ENCODE results near the gene VEZT. TPM values are rescaled to one million over a fixed set of nuclear protein-coding genes. Genes with fewer than 3 reads are reported as not detected.
A peak's percentile ranks its signal among the peaks of the same experiment; 100 is the strongest.

VEZT gene
- polyA plus RNA-seq, 1 donor from 2014 or later, result 219 TPM

DNA sequence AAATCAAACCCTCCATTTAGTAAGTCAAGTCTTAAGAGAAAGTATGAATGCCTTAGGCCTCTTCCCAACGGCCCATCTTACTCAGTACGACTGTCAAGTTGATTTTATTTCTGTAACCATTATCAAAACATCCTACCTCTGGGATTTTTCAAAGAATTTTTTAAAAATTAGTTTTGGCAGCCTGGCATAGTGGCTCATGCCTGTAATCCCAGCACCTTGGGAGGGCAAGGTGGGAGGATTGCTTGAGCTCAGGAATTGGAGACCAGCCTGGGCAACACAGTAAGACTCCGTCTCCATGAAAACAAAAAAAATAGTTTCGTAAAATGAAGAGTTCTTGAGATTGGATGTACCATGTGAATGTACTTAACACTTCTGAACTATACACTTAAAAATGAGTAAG lies 4.5 kb upstream of the VEZT start:
- Histone ChIP-seq H3K9ac (ENCODE audit: low read length) (no peak overlapping the region), H3K79me2 (replicated peaks; ENCODE audit: insufficient read depth, low read length) (peaks cover 59% of the 10 kb centered on the region), H3K9me2 (ENCODE audit: insufficient read depth, low read length) (no peaks in the 10 kb centered on the region), H4K20me1 (ENCODE audit: insufficient read depth) (no peaks in the 10 kb centered on the region), H3K27me3 (ENCODE audit: insufficient read depth, low read depth, low read length) (no peaks in the 10 kb centered on the region), H3F3A (ENCODE audit: insufficient read depth, low read length, poor library complexity, severe bottlenecking) (no peaks in the 10 kb centered on the region), H3K4me3 (ENCODE audit: low read length) (no peak overlapping the region), H3K27ac (ENCODE audit: low read length) (no peak overlapping the region), H3K4me2 (ENCODE audit: low read length) (no peak overlapping the region), H3K36me3 (ENCODE audit: insufficient read depth, low read length) (no peaks in the 10 kb centered on the region), H3K9me3 (ENCODE audit: low read length) (no peaks in the 10 kb centered on the region), H2AFZ (ENCODE audit: low read depth, low read length) (no peak overlapping the region)
- no peak for TF ChIP-seq POLR2AphosphoS5 (IDR thresholded peaks at IDR 0.05)
- no peak for TF ChIP-seq EP300 (conservative IDR thresholded peaks at IDR 0.05; ENCODE audit: poor library complexity, severe bottlenecking)
- no peak for TF ChIP-seq MXI1 (conservative IDR thresholded peaks at IDR 0.05; ENCODE audit: poor library complexity, severe bottlenecking)
- TF ChIP-seq, protein P1, sequence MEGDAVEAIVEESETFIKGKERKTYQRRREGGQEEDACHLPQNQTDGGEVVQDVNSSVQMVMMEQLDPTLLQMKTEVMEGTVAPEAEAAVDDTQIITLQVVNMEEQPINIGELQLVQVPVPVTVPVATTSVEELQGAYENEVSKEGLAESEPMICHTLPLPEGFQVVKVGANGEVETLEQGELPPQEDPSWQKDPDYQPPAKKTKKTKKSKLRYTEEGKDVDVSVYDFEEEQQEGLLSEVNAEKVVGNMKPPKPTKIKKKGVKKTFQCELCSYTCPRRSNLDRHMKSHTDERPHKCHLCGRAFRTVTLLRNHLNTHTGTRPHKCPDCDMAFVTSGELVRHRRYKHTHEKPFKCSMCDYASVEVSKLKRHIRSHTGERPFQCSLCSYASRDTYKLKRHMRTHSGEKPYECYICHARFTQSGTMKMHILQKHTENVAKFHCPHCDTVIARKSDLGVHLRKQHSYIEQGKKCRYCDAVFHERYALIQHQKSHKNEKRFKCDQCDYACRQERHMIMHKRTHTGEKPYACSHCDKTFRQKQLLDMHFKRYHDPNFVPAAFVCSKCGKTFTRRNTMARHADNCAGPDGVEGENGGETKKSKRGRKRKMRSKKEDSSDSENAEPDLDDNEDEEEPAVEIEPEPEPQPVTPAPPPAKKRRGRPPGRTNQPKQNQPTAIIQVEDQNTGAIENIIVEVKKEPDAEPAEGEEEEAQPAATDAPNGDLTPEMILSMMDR (IDR thresholded peaks at IDR 0.05; ENCODE audit: poor library complexity, severe bottlenecking), result no peak
- TF ChIP-seq EZH2 (IDR thresholded peaks at IDR 0.05; ENCODE audit: borderline replicate concordance, insufficient read depth, low read length, poor library complexity, severe bottlenecking), result no peak
- TF ChIP-seq SMC3 (conservative IDR thresholded peaks at IDR 0.05; ENCODE audit: poor library complexity), result no peak
- TF ChIP-seq, protein P2, sequence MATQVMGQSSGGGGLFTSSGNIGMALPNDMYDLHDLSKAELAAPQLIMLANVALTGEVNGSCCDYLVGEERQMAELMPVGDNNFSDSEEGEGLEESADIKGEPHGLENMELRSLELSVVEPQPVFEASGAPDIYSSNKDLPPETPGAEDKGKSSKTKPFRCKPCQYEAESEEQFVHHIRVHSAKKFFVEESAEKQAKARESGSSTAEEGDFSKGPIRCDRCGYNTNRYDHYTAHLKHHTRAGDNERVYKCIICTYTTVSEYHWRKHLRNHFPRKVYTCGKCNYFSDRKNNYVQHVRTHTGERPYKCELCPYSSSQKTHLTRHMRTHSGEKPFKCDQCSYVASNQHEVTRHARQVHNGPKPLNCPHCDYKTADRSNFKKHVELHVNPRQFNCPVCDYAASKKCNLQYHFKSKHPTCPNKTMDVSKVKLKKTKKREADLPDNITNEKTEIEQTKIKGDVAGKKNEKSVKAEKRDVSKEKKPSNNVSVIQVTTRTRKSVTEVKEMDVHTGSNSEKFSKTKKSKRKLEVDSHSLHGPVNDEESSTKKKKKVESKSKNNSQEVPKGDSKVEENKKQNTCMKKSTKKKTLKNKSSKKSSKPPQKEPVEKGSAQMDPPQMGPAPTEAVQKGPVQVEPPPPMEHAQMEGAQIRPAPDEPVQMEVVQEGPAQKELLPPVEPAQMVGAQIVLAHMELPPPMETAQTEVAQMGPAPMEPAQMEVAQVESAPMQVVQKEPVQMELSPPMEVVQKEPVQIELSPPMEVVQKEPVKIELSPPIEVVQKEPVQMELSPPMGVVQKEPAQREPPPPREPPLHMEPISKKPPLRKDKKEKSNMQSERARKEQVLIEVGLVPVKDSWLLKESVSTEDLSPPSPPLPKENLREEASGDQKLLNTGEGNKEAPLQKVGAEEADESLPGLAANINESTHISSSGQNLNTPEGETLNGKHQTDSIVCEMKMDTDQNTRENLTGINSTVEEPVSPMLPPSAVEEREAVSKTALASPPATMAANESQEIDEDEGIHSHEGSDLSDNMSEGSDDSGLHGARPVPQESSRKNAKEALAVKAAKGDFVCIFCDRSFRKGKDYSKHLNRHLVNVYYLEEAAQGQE (IDR thresholded peaks at IDR 0.05; ENCODE audit: borderline replicate concordance), result no peak
- TF ChIP-seq RAD21 (conservative IDR thresholded peaks at IDR 0.05), result no peak
- TF ChIP-seq TAF1 (IDR thresholded peaks at IDR 0.05; ENCODE audit: low read depth), result no peak

GRCh38 chr12:95213928-95214327 lies 3.7 kb upstream of the VEZT start:
- Histone ChIP-seq H3K9me2 (ENCODE audit: insufficient read depth, low read length) (no peaks in the 10 kb centered on the region), H4K20me1 (ENCODE audit: insufficient read depth) (no peaks in the 10 kb centered on the region), H3K4me3 (ENCODE audit: low read length) (peak overlapping the region; percentile 31), H3K79me2 (replicated peaks; ENCODE audit: insufficient read depth, low read length) (peaks cover 59% of the 10 kb centered on the region), H2AFZ (ENCODE audit: low read depth, low read length) (no peak overlapping the region), H3F3A (ENCODE audit: insufficient read depth, low read length, poor library complexity, severe bottlenecking) (peaks cover 4% of the 10 kb centered on the region), H3K9me3 (ENCODE audit: low read length) (no peaks in the 10 kb centered on the region), H3K27ac (ENCODE audit: low read length) (no peak overlapping the region), H3K36me3 (ENCODE audit: insufficient read depth, low read length) (no peaks in the 10 kb centered on the region), H3K27me3 (ENCODE audit: insufficient read depth, low read depth, low read length) (no peaks in the 10 kb centered on the region), H3K9ac (ENCODE audit: low read length) (no peak overlapping the region), H3K4me2 (ENCODE audit: low read length) (no peak overlapping the region)
- TF ChIP-seq TAF1 (IDR thresholded peaks at IDR 0.05; ENCODE audit: low read depth), result no peak
- TF ChIP-seq, protein P2 (IDR thresholded peaks at IDR 0.05; ENCODE audit: borderline replicate concordance), result no peak
- no peak for TF ChIP-seq MXI1 (conservative IDR thresholded peaks at IDR 0.05; ENCODE audit: poor library complexity, severe bottlenecking)
